Measurements from ENCODE around the gene TPRG1L. TPM values are rescaled to one million over a fixed set of nuclear protein-coding genes. Genes with fewer than 3 reads are reported as not detected.

TPRG1L gene
- total RNA-seq, 2 donors from 2014 or later = 88.5 to 93.9 TPM

- intact Hi-C loops (cut with DNase I, micrococcal nuclease) = no loop called here
- DNase-seq = peak in 1 of 2 donors; percentile 10
- no peak for ATAC-seq
These were observed 11.7 kb downstream of the TPRG1L start for GRCh38 chr1:3636531-3636930.

- DNase-seq (peak in 1 of 2 donors; percentile 8), ATAC-seq (no peak)
- intact Hi-C loops (cut with DNase I, micrococcal nuclease) = no loop called here
These were observed 13.2 kb downstream of the TPRG1L start for GRCh38 chr1:3638027-3638426.

GRCh38 chr1:3638676-3639075 lies 13.9 kb downstream of the TPRG1L start:
- ATAC-seq = no peak
- no peak for DNase-seq
- intact Hi-C loops (cut with DNase I, micrococcal nuclease) = no loop called here

GRCh38 chr1:3639397-3639911 lies 14.6 kb downstream of the TPRG1L start:
- intact Hi-C loops (cut with DNase I, micrococcal nuclease) = no loop called here
- DNase-seq = peak in 1 of 2 donors; percentile 14
- ATAC-seq = no peak

- ATAC-seq = no peak
- intact Hi-C loops (cut with DNase I, micrococcal nuclease) = no loop called here
- DNase-seq = peak in 1 of 2 donors; percentile 18
These were observed 15.5 kb downstream of the TPRG1L start for GRCh38 chr1:3640121-3640837.

- intact Hi-C loops (cut with DNase I, micrococcal nuclease) = no loop called here
- ATAC-seq (no peak), DNase-seq (peak in 1 of 2 donors; percentile 11)
These were observed 16.4 kb downstream of the TPRG1L start for GRCh38 chr1:3641046-3641760.

- ATAC-seq (no peak), DNase-seq (no peak)
- intact Hi-C loops (cut with DNase I, micrococcal nuclease) = no loop called here
These were observed 17.0 kb downstream of the TPRG1L start for GRCh38 chr1:3641816-3642215.

- ATAC-seq (no peak), DNase-seq (peak in 1 of 2 donors; percentile 10)
- intact Hi-C loops (cut with DNase I, micrococcal nuclease) = no loop called here
These were observed 18.3 kb downstream of the TPRG1L start for GRCh38 chr1:3642919-3643675.

- ATAC-seq = no peak
- intact Hi-C loops (cut with DNase I, micrococcal nuclease) = no loop called here
- DNase-seq = no peak
These were observed 19.5 kb downstream of the TPRG1L start for GRCh38 chr1:3644273-3644672.

GRCh38 chr1:3645247-3645646 lies 20.4 kb downstream of the TPRG1L start:
- ATAC-seq (no peak), DNase-seq (peak in 1 of 2 donors; percentile 9)
- intact Hi-C loops (cut with DNase I, micrococcal nuclease) = no loop called here

GRCh38 chr1:3645666-3646355 lies 21.0 kb downstream of the TPRG1L start:
- intact Hi-C loops (cut with DNase I, micrococcal nuclease) = no loop called here
- ATAC-seq = no peak
- peak in 1 of 2 donors; percentile 8 for DNase-seq

GRCh38 chr1:3646596-3646995 lies 21.8 kb downstream of the TPRG1L start:
- ATAC-seq (no peak), DNase-seq (peak in 1 of 2 donors; percentile 10)
- intact Hi-C loops (cut with DNase I, micrococcal nuclease) = no loop called here

GRCh38 chr1:3649342-3650247 lies 24.8 kb downstream of the TPRG1L start, which contains the start of gene WRAP73:
Gene WRAP73, minus strand, starts transcription at chr1:3650103. Its CDS starts 104 bp downstream, at chr1:3649999.
- peak; percentile 89 to 94 for DNase-seq
- peak; percentile 97 for ATAC-seq
- intact Hi-C loops (cut with DNase I, micrococcal nuclease) = no loop called here

GRCh38 chr1:3650248-3651025 lies 25.6 kb downstream of the TPRG1L start:
- intact Hi-C loops (cut with DNase I, micrococcal nuclease) = no loop called here
- DNase-seq (peak in 1 of 2 donors; percentile 23), ATAC-seq (no peak)

GRCh38 chr1:3651026-3651929 lies 26.5 kb downstream of the TPRG1L start:
- no peak for ATAC-seq
- intact Hi-C loops (cut with DNase I, micrococcal nuclease) = no loop called here
- peak in 1 of 2 donors; percentile 23 for DNase-seq

Measured in left colon (tissue), 2 donors.